Fibroblast of lung (primary cell): Measurements from ENCODE around the gene HS6ST2. TPM values are rescaled to one million over a fixed set of nuclear protein-coding genes. Genes with fewer than 3 reads are reported as not detected.
"Not testable (repeated sequence)": the region's sequence is repeated elsewhere in the genome, so short reads cannot be mapped to it uniquely, and the experiment has no call there.

ENCODE experiments used
- DNase-seq, 2 donors: peaks; one replicate each; pipeline versions ENCODE4 v3.0.0 to v3.0.0-alpha.2; 2010; ENCODE audit warnings: low read depth in 2 of 2
- H2AFZ ChIP-seq: 2 replicates; pipeline ENCODE4 v1.5.1; 2012; ENCODE audit warnings: low read length, control low read depth, inconsistent platforms
- H3K27ac ChIP-seq: 2 replicates; pipeline ENCODE4 v1.5.1; 2011; ENCODE audit warnings: low read length, control low read depth; ENCODE audit not compliant: insufficient read depth
- H3K27me3 ChIP-seq: 2 replicates; pipeline ENCODE4 v1.5.1; 2011; ENCODE audit warnings: mild to moderate bottlenecking, low read length; ENCODE audit not compliant: control insufficient read depth, insufficient read depth
- H3K36me3 ChIP-seq: 2 replicates; pipeline ENCODE4 v1.5.1; 2011; ENCODE audit warnings: low read length; ENCODE audit not compliant: control insufficient read depth, insufficient read depth
- H3K4me1 ChIP-seq: 2 replicates; pipeline ENCODE4 v1.5.1; 2011; ENCODE audit warnings: low read length; ENCODE audit not compliant: control insufficient read depth, insufficient read depth; ENCODE audit errors: extremely low read depth
- H3K4me2 ChIP-seq: 2 replicates; pipeline ENCODE4 v1.5.1; 2011; ENCODE audit warnings: low read length, control low read depth; ENCODE audit not compliant: insufficient read depth; ENCODE audit errors: extremely low read depth
- H3K4me3 ChIP-seq, 4 experiments: fragments of 200-600 bp in 1 of 4; sonication (generic) in 1 of 4; replicated peaks in 1 of 4; 2 replicates each; pipeline ENCODE4 v1.5.1; 2011 to 2016; ENCODE audit warnings: low read length in 4 of 4, low read depth in 3 of 4, mild to moderate bottlenecking in 3 of 4, control low read depth in 2 of 4, inconsistent platforms in 1 of 4, mixed read lengths in 1 of 4; ENCODE audit not compliant: insufficient read depth in 1 of 4; ENCODE audit errors: control extremely low read depth in 1 of 4
- H3K79me2 ChIP-seq: 2 replicates; pipeline ENCODE4 v1.5.1; 2012; ENCODE audit warnings: mild to moderate bottlenecking, low read length, inconsistent platforms; ENCODE audit not compliant: control insufficient read depth, insufficient read depth
- H3K9ac ChIP-seq: 2 replicates; pipeline ENCODE4 v1.5.1; 2011; ENCODE audit warnings: mild to moderate bottlenecking, low read length, control low read depth; ENCODE audit not compliant: insufficient read depth
- H3K9me3 ChIP-seq: 2 replicates; pipeline ENCODE4 v1.5.1; 2012; ENCODE audit warnings: low read depth, low read length; ENCODE audit not compliant: control insufficient read depth, insufficient read depth
- H4K20me1 ChIP-seq: 2 replicates; pipeline ENCODE4 v1.5.1; 2011; ENCODE audit warnings: low read length; ENCODE audit not compliant: control insufficient read depth, insufficient read depth; ENCODE audit errors: extremely low read depth
- CTCF ChIP-seq, 2 donors: IDR thresholded peaks in 1 of 2; conservative IDR thresholded peaks in 1 of 2; 1 replicate in 1 of 2; 2 replicates in 1 of 2; pipeline ENCODE4 v1.5.1; 2011 to 2012; ENCODE audit warnings: low read length in 2 of 2, control low read depth in 1 of 2, inconsistent platforms in 1 of 2, low read depth in 1 of 2, mild to moderate bottlenecking in 1 of 2
- EZH2 ChIP-seq: IDR thresholded peaks from 2 replicates; pipeline ENCODE4 v1.5.1; 2012; ENCODE audit warnings: low read length, control low read depth, mild to moderate bottlenecking; ENCODE audit errors: missing control alignments
- polyA plus RNA-seq, 2 donors: library from polyadenylated mRNA; depleted of rRNA in 1 of 2; stranded (reverse) in 1 of 2; unstranded in 1 of 2; fragments of >200 nt; gene quantifications; 2 replicates each; pipeline ENCODE4 v1.2.1, GENCODE V29; 2011 to 2012; ENCODE audit warnings: missing spikeins in 1 of 2
- total RNA-seq: library from RNA; depleted of rRNA; stranded (reverse); fragments of >200 nt; gene quantifications from 2 replicates; pipeline ENCODE4 v1.2.1, GENCODE V29; 2014

HS6ST2 gene
- total and polyA plus RNA-seq, 2 donors (not counting 1 experiment from before 2014, with no cell fraction given), result 0.01 to 0.17 TPM

- no peak overlapping the region for H3K4me2 ChIP-seq
- H3K79me2 ChIP-seq, result no peaks in the 10 kb centered on the region
- DNase-seq, result peak in 1 of 2 donors; percentile 33
- no peak overlapping the region for H2AFZ ChIP-seq
- no peak overlapping the region for H3K4me3 ChIP-seq
- H3K36me3 ChIP-seq, result no peaks in the 10 kb centered on the region
- H3K27me3 ChIP-seq, result no peaks in the 10 kb centered on the region
- H4K20me1 ChIP-seq, result no peaks in the 10 kb centered on the region
- no peaks in the 10 kb centered on the region for H3K4me1 ChIP-seq
- H3K27ac ChIP-seq, result no peak overlapping the region
- TF ChIP-seq CTCF (conservative IDR thresholded peaks at IDR 0.05 in 1 of 2, IDR thresholded peaks at IDR 0.05 in 1 of 2; ENCODE audit: low read depth in 1 of 2, low read length in 2 of 2) (no peak), EZH2 (no peak)
- H3K9ac ChIP-seq, result no peak overlapping the region
- H3K9me3 ChIP-seq, result no peaks in the 10 kb centered on the region
These were observed 57.7 kb downstream of the HS6ST2 start for GRCh38 chrX:132900633-132901293.

- Histone ChIP-seq H3K4me3 (no peak overlapping the region), H4K20me1 (no peaks in the 10 kb centered on the region), H3K4me2 (no peak overlapping the region), H3K36me3 (no peaks in the 10 kb centered on the region), H2AFZ (no peak overlapping the region), H3K79me2 (no peaks in the 10 kb centered on the region), H3K27me3 (no peaks in the 10 kb centered on the region), H3K27ac (no peak overlapping the region), H3K9me3 (no peaks in the 10 kb centered on the region), H3K9ac (no peak overlapping the region), H3K4me1 (no peaks in the 10 kb centered on the region)
- TF ChIP-seq EZH2 (no peak), CTCF (conservative IDR thresholded peaks at IDR 0.05 in 1 of 2, IDR thresholded peaks at IDR 0.05 in 1 of 2; ENCODE audit: low read depth in 1 of 2, low read length in 2 of 2) (no peak)
- DNase-seq, result no peak
These were observed 70.9 kb downstream of the HS6ST2 start for GRCh38 chrX:132887569-132887968.

GRCh38 chrX:132883358-132883915 lies 75.0 kb downstream of the HS6ST2 start:
- Histone ChIP-seq H3K27me3 (no peaks in the 10 kb centered on the region), H3K9me3 (no peaks in the 10 kb centered on the region), H3K4me3 (no peak overlapping the region), H3K4me1 (no peaks in the 10 kb centered on the region), H3K79me2 (no peaks in the 10 kb centered on the region), H4K20me1 (no peaks in the 10 kb centered on the region), H2AFZ (no peak overlapping the region), H3K36me3 (no peaks in the 10 kb centered on the region), H3K9ac (no peak overlapping the region), H3K27ac (no peak overlapping the region), H3K4me2 (no peak overlapping the region)
- TF ChIP-seq EZH2, result no peak
- TF ChIP-seq CTCF (conservative IDR thresholded peaks at IDR 0.05 in 1 of 2, IDR thresholded peaks at IDR 0.05 in 1 of 2; ENCODE audit: low read depth in 1 of 2, low read length in 2 of 2), result no peak
- DNase-seq, result no peak

GRCh38 chrX:132880753-132881152 lies 77.7 kb downstream of the HS6ST2 start:
- H3K4me1 ChIP-seq, H3K36me3 ChIP-seq, H3K27ac ChIP-seq, H3K9ac ChIP-seq, H4K20me1 ChIP-seq, DNase-seq, H3K4me2 ChIP-seq, H2AFZ ChIP-seq, H3K79me2 ChIP-seq, H3K4me3 ChIP-seq, H3K9me3 ChIP-seq, H3K27me3 ChIP-seq: not testable (repeated sequence)
